ENCODE data around the gene TSPO2.
A peak's percentile ranks its signal among the peaks of the same experiment; 100 is the strongest.

- TF ChIP-seq, protein P1, sequence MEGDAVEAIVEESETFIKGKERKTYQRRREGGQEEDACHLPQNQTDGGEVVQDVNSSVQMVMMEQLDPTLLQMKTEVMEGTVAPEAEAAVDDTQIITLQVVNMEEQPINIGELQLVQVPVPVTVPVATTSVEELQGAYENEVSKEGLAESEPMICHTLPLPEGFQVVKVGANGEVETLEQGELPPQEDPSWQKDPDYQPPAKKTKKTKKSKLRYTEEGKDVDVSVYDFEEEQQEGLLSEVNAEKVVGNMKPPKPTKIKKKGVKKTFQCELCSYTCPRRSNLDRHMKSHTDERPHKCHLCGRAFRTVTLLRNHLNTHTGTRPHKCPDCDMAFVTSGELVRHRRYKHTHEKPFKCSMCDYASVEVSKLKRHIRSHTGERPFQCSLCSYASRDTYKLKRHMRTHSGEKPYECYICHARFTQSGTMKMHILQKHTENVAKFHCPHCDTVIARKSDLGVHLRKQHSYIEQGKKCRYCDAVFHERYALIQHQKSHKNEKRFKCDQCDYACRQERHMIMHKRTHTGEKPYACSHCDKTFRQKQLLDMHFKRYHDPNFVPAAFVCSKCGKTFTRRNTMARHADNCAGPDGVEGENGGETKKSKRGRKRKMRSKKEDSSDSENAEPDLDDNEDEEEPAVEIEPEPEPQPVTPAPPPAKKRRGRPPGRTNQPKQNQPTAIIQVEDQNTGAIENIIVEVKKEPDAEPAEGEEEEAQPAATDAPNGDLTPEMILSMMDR (IDR thresholded peaks at IDR 0.05; ENCODE audit: borderline replicate concordance, extremely low read depth, low read length, poor library complexity, severe bottlenecking) = peak; percentile 38
- TF ChIP-seq EZH2 (IDR thresholded peaks at IDR 0.05; ENCODE audit: borderline replicate concordance, low read depth, low read length, severe bottlenecking) = no peak
Measured at GRCh38 chr6:41092421-41093140, 50.3 kb downstream of the TSPO2 start.
